Psoas muscle (tissue), 8 donors: ENCODE measurements around the gene ZSCAN5A. TPM values are rescaled to one million over a fixed set of nuclear protein-coding genes. Genes with fewer than 3 reads are reported as not detected.

Source experiments
- ATAC-seq, 4 donors: fragments of 200-7000 bp; cut with Tn5 transposase; one replicate each; pipeline ENCODE4 v1.9.1; 2020; ENCODE audit warnings: moderate library complexity in 3 of 4, mild to moderate bottlenecking in 2 of 4
- DNase-seq, 2 donors: peaks; one replicate each; pipeline ENCODE4 v3.0.0-alpha.2; 2020
- H3K27ac ChIP-seq: fragments of 200-600 bp; one replicate; pipeline ENCODE4 v1.8.0; 2022
- H3K27me3 ChIP-seq, 3 donors: fragments of 200-600 bp in 1 of 3; one replicate each; pipeline versions ENCODE4 v1.6.1 to v1.8.0; 2013 to 2022; ENCODE audit warnings: low read length in 2 of 3, mild to moderate bottlenecking in 2 of 3, moderate library complexity in 1 of 3; ENCODE audit not compliant: insufficient read depth in 3 of 3
- H3K36me3 ChIP-seq, 2 donors: fragments of 200-600 bp in 1 of 2; one replicate each; pipeline versions ENCODE4 v1.6.1 to v1.8.0; 2013 to 2022; ENCODE audit warnings: low read depth in 1 of 2, mild to moderate bottlenecking in 1 of 2, moderate library complexity in 1 of 2; ENCODE audit not compliant: insufficient read depth in 1 of 2
- H3K4me1 ChIP-seq: fragments of 200-600 bp; one replicate; pipeline ENCODE4 v1.8.0; 2022
- H3K4me3 ChIP-seq: fragments of 200-600 bp; one replicate; pipeline ENCODE4 v1.8.0; 2022; ENCODE audit warnings: mild to moderate bottlenecking
- H3K9me3 ChIP-seq: fragments of 200-600 bp; one replicate; pipeline ENCODE4 v1.8.0; 2022
- CTCF ChIP-seq: fragments of 200-600 bp; IDR thresholded peaks from one replicate; pipeline ENCODE4 v1.8.0; 2022; ENCODE audit warnings: antibody characterized with exemption
- WGBS, 3 donors: extraction: QIAGEN DNeasy Blood & Tissue Kit; methylation state at CpG; one replicate each; pipeline versions ENCODE4 v1.1.6 to v1.1.7; 2013; 5-methylcytosine and 5-hydroxymethylcytosine counted together
- intact Hi-C, 2 donors: fragments of 100-400 bp; cut with DNase I; formaldehyde crosslinking; loops; one replicate each; pipeline versions ENCODE4 v1.11.0 to v1.14.2; 2022
- polyA plus RNA-seq, 3 donors: library from polyadenylated mRNA; stranded (reverse); fragments of 200-250 nt; gene quantifications; one replicate each; pipeline ENCODE4 v1.2.3, GENCODE V29; 2013
- total RNA-seq, 4 donors: library from RNA; stranded (reverse); fragmentation: NEBNext Ultra II Directional in 2 of 4; extraction: Animal tissue kit (Norgen Biotek cat#: 25700) in 2 of 4; gene quantifications; one replicate each; pipeline versions ENCODE4 v1.2.1 to v1.2.4, GENCODE V29; 2021 to 2023
- donor health status: healthy with polysubstance abuse.
- donor health status: DM: no; HTN: no; CAD: no; lungs with moderate emphysema.
- donor health status: Bipolar disorder and iron deficiency.
- donor health status: healthy.
- donor health status: DM: yes; HTN: yes; CAD: no.
- donor health status: DM: no; HTN: no; CAD: no.
- donor health status: DM: no; HTN: no; CAD: no.
- donor health status: DM: yes; HTN: yes; CAD: no.

ZSCAN5A gene
- total and polyA plus RNA-seq, 7 donors = 3.8 to 16.3 (median 10.7) TPM

GRCh38 chr19:56351208-56351607, 36.6 kb upstream of the ZSCAN5A start:
- 80% methylated on average over 6 of the region's 6 CpGs for WGBS, 3 donors
- intact Hi-C loops = loop anchor here (5.0 kb wide), 2 partner anchors 99 to 274 kb away; no protein-coding TSS in a partner anchor
- DNase-seq = no peak
- no peaks in the 10 kb centered on the region for H3K4me1 ChIP-seq
- no peaks in the 10 kb centered on the region for H3K9me3 ChIP-seq
- no peak overlapping the region for H3K4me3 ChIP-seq
- no peaks in the 10 kb centered on the region for H3K36me3 ChIP-seq
- no peak overlapping the region for H3K27ac ChIP-seq
- TF ChIP-seq CTCF = no peak
- no peak for ATAC-seq
- H3K27me3 ChIP-seq = no peaks in the 10 kb centered on the region

GRCh38 chr19:56350416-56351045, 35.9 kb upstream of the ZSCAN5A start:
- intact Hi-C loops = loop anchor here (5.0 kb wide), 2 partner anchors 98 to 273 kb away; no protein-coding TSS in a partner anchor
- ATAC-seq (peak in 2 of 4 donors; percentile 51 to 59), DNase-seq (no peak)
- 17 to 18% (median 18%) methylated on average over 8 of the region's 8 CpGs for WGBS, 3 donors
- no peaks in the 10 kb centered on the region for H3K4me1 ChIP-seq
- peak overlapping the region; percentile 34 for H3K4me3 ChIP-seq
- no peaks in the 10 kb centered on the region for H3K36me3 ChIP-seq
- H3K27me3 ChIP-seq = no peaks in the 10 kb centered on the region
- H3K9me3 ChIP-seq = no peaks in the 10 kb centered on the region
- peak; percentile 86 for TF ChIP-seq CTCF
- H3K27ac ChIP-seq = no peak overlapping the region

GRCh38 chr19:56348289-56348877, 33.7 kb upstream of the ZSCAN5A start:
- H3K4me1 ChIP-seq = no peaks in the 10 kb centered on the region
- no peaks in the 10 kb centered on the region for H3K27me3 ChIP-seq
- WGBS, 3 donors = 58 to 67% (median 66%) methylated on average over 5 of the region's 5 CpGs
- ATAC-seq (no peak), DNase-seq (no peak)
- intact Hi-C loops = no loop called here
- TF ChIP-seq CTCF = no peak
- no peak overlapping the region for H3K4me3 ChIP-seq
- H3K36me3 ChIP-seq = no peaks in the 10 kb centered on the region
- no peaks in the 10 kb centered on the region for H3K9me3 ChIP-seq
- no peak overlapping the region for H3K27ac ChIP-seq

GRCh38 chr19:56347163-56347778, 32.6 kb upstream of the ZSCAN5A start:
- Histone ChIP-seq H3K36me3 (no peaks in the 10 kb centered on the region), H3K27ac (no peak overlapping the region), H3K27me3 (no peaks in the 10 kb centered on the region), H3K9me3 (no peaks in the 10 kb centered on the region), H3K4me1 (no peaks in the 10 kb centered on the region), H3K4me3 (no peak overlapping the region)
- intact Hi-C loops = no loop called here
- ATAC-seq (no peak), DNase-seq (no peak)
- WGBS, 3 donors = 80 to 90% (median 83%) methylated on average over 7 of the region's 7 CpGs
- TF ChIP-seq CTCF = no peak
